Breast epithelium (tissue), 4 donors: ENCODE data around the gene KLHL29. TPM values are rescaled to one million over a fixed set of nuclear protein-coding genes. Genes with fewer than 3 reads are reported as not detected.

ENCODE experiments used
- DNase-seq, 2 donors: peaks; one replicate each; pipeline ENCODE4 v3.0.0-alpha.2; 2019; ENCODE audit warnings: low spot score in 2 of 2
- H3K27ac ChIP-seq, 2 donors: fragments of 200-600 bp; sonication (generic) in 1 of 2; one replicate each; pipeline ENCODE4 v1.5.1; 2016 to 2019; ENCODE audit warnings: mild to moderate bottlenecking in 1 of 2
- H3K27me3 ChIP-seq, 2 donors: fragments of 200-600 bp; sonication (generic) in 1 of 2; one replicate each; pipeline versions ENCODE4 v1.5.1 to v1.6.0; 2017 to 2019; ENCODE audit warnings: control low read depth in 1 of 2, mild to moderate bottlenecking in 1 of 2
- H3K36me3 ChIP-seq: fragments of 200-600 bp; one replicate; pipeline ENCODE4 v1.5.1; 2019
- H3K4me1 ChIP-seq, 2 donors: fragments of 200-600 bp; sonication (generic); one replicate each; pipeline ENCODE4 v1.5.1; 2016 to 2019; ENCODE audit warnings: control low read depth in 1 of 2
- H3K4me3 ChIP-seq, 3 donors: fragments of 200-600 bp; sonication (generic); 1 replicate in 2 of 3; 2 replicates in 1 of 3; pipeline ENCODE4 v1.5.1; 2016 to 2019; ENCODE audit warnings: mild to moderate bottlenecking in 3 of 3, moderate library complexity in 2 of 3
- H3K9me3 ChIP-seq, 2 donors: fragments of 200-600 bp; sonication (generic) in 1 of 2; one replicate each; pipeline ENCODE4 v1.5.1; 2016 to 2019; ENCODE audit warnings: control low read depth in 1 of 2
- POLR2A ChIP-seq: fragments of 450-650 bp; IDR thresholded peaks from one replicate; pipeline ENCODE4 v1.6.1; 2016; ENCODE audit warnings: antibody characterized with exemption, mild to moderate bottlenecking, moderate library complexity
- POLR2AphosphoS5 ChIP-seq, 3 donors: sonication (generic); formaldehyde crosslinking; IDR thresholded peaks; one replicate each; pipeline ENCODE4 v1.6.1; 2017; ENCODE audit warnings: antibody characterized with exemption in 3 of 3
- intact Hi-C: fragments of 100-400 bp; cut with DNase I; formaldehyde crosslinking; loops from one replicate; pipeline ENCODE4 v1.15.1; 2023; ENCODE audit warnings: low total_unique reads
- total RNA-seq, 3 donors: library from RNA; depleted of rRNA; stranded (reverse); fragments of >200 nt; gene quantifications; one replicate each; pipeline ENCODE4 v1.1.0, GENCODE V29; 2016
- TF ChIP-seq, protein P1 (sequence below), 3 donors: fragments of 450-650 bp; IDR thresholded peaks; one replicate each; pipeline ENCODE4 v1.5.1; 2016 to 2017; ENCODE audit warnings: antibody characterized with exemption in 3 of 3, mild to moderate bottlenecking in 3 of 3, moderate library complexity in 3 of 3

Gene KLHL29
- total RNA-seq, 3 donors from 2014 or later, result 4.5 to 20.9 (median 14.7) TPM

- Histone ChIP-seq H3K27me3 (no peaks in the 10 kb centered on the region), H3K36me3 (no peaks in the 10 kb centered on the region), H3K4me3 (no peak overlapping the region), H3K9me3 (no peaks in the 10 kb centered on the region), H3K27ac (no peak overlapping the region), H3K4me1 (no peaks in the 10 kb centered on the region)
- intact Hi-C loops, result no loop called here
- TF ChIP-seq, protein P1, sequence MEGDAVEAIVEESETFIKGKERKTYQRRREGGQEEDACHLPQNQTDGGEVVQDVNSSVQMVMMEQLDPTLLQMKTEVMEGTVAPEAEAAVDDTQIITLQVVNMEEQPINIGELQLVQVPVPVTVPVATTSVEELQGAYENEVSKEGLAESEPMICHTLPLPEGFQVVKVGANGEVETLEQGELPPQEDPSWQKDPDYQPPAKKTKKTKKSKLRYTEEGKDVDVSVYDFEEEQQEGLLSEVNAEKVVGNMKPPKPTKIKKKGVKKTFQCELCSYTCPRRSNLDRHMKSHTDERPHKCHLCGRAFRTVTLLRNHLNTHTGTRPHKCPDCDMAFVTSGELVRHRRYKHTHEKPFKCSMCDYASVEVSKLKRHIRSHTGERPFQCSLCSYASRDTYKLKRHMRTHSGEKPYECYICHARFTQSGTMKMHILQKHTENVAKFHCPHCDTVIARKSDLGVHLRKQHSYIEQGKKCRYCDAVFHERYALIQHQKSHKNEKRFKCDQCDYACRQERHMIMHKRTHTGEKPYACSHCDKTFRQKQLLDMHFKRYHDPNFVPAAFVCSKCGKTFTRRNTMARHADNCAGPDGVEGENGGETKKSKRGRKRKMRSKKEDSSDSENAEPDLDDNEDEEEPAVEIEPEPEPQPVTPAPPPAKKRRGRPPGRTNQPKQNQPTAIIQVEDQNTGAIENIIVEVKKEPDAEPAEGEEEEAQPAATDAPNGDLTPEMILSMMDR (IDR thresholded peaks at IDR 0.05), result no peak
- TF ChIP-seq POLR2AphosphoS5 (IDR thresholded peaks at IDR 0.05), result no peak
- no peak for TF ChIP-seq POLR2A
- no peak for DNase-seq
These were observed 273.5 kb downstream of the KLHL29 start for GRCh38 chr2:23658466-23658942.

DNA sequence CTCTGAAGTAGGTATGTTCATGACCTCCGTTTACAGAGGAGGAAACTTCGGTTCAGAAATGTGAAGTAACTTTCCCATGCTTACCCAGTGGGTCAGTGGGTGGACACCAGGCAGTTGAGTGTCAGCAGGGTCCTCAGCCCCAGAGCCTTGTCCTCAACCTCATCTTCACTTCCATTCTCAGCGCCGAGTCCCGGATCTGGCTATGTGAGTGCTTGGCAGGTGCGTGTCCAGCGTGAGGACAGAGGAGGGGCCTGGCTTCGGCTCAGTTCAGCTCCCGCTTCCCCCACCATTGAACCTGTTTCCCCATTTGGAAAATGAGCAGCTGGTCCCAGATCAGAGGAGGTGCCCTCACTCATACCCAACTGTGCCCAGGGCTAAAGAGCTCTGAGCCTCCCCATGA is 274.3 kb downstream of the KLHL29 start:
- intact Hi-C loops, result no loop called here
- Histone ChIP-seq H3K4me3 (no peak overlapping the region), H3K27me3 (no peaks in the 10 kb centered on the region), H3K9me3 (no peaks in the 10 kb centered on the region), H3K27ac (no peak overlapping the region), H3K36me3 (no peaks in the 10 kb centered on the region), H3K4me1 (no peaks in the 10 kb centered on the region)
- no peak for DNase-seq
- TF ChIP-seq, protein P1 (IDR thresholded peaks at IDR 0.05), result no peak
- TF ChIP-seq POLR2A, result no peak
- TF ChIP-seq POLR2AphosphoS5 (IDR thresholded peaks at IDR 0.05), result no peak

DNA sequence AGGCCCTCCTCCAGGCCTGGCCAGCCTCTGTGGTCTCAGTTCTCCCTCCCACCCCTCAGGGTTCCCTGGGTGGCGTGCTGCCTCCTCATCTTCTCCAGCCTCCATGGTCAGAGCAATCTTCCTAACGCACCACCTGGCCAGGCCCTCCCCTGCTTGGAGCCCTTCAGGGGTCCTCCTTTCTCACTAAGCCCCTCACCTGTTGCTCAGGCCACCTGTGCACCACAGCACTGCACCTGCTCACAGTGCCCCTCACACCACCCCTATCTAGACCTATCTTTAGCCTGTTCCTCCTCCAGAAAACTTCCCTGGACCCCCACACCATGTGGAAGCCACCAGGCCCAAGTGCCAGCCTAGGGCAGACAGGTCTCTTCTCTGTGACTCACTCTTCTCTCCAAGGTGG is 274.8 kb downstream of the KLHL29 start:
- Histone ChIP-seq H3K4me3 (no peak overlapping the region), H3K4me1 (no peaks in the 10 kb centered on the region), H3K9me3 (no peaks in the 10 kb centered on the region), H3K36me3 (no peaks in the 10 kb centered on the region), H3K27ac (no peak overlapping the region), H3K27me3 (no peaks in the 10 kb centered on the region)
- DNase-seq, result no peak
- intact Hi-C loops, result no loop called here
- no peak for TF ChIP-seq POLR2A
- TF ChIP-seq, protein P1 (IDR thresholded peaks at IDR 0.05), result no peak
- TF ChIP-seq POLR2AphosphoS5 (IDR thresholded peaks at IDR 0.05), result no peak

DNA sequence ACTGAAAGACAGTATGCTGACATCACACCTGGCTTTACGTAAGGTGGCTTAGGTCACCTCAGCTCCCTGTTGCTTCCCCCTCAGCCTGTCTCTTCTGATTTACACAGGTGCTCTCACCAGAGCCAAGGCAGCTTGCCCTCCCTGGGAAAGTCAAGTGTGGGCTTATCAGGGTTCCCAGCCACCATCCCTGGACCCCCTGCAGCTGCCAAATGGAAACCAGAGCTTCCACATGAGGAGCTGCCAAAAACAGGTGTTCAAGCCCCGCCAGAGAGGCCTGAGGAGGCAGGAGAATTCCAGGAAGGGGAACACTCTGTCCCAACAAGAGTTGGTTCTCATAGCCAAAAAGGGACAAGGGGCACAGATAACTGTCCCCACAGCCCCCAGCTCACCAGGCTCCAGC is 275.3 kb downstream of the KLHL29 start:
- no peak for DNase-seq
- no peaks in the 10 kb centered on the region for H3K4me1 ChIP-seq
- H3K4me3 ChIP-seq, result no peak overlapping the region
- no peaks in the 10 kb centered on the region for H3K36me3 ChIP-seq
- intact Hi-C loops, result no loop called here
- no peaks in the 10 kb centered on the region for H3K27me3 ChIP-seq
- no peak overlapping the region for H3K27ac ChIP-seq
- no peaks in the 10 kb centered on the region for H3K9me3 ChIP-seq
- TF ChIP-seq POLR2AphosphoS5 (IDR thresholded peaks at IDR 0.05) (no peak), POLR2A (no peak)
- TF ChIP-seq, protein P1 (IDR thresholded peaks at IDR 0.05), result no peak

DNA sequence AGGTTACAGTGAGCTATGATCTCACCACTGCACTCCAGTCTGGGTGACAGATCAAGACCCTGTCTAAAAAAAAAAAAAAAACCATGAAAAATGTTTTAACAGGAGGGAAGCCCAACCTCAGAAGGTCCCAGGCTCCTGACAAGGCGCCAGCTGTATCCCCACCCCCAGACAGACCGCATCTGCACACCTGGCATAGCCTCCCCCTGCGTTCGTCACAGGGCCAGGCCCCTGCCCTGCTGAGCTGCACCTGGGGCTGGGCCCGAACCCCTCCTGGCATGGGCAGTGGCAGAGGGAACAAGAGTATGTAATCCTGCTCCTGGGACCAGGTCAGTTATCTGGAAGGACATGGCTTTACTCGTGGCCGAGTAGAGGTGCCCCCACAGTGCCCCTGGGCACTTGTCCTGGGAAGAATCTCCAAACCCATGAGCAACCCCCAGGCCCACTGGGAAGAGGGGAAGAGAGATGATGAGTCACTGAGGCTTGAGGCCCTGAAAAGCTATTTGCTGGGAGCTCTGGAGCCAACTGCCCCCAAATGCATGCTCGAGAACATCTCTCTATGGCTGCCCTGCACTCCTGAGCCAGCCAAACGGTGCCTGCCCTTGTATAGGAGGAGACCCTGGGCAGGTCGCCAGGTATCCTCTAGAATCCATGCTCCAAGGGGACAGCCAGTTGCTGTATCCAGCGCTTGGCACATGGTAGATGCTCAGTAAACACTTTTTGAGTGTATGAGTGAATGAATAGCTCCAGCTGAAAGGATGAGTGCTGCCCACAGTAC is 276.5 kb downstream of the KLHL29 start:
- TF ChIP-seq POLR2AphosphoS5 (IDR thresholded peaks at IDR 0.05) (no peak), POLR2A (no peak)
- TF ChIP-seq, protein P1 (IDR thresholded peaks at IDR 0.05), result no peak
- no peak for DNase-seq
- no peaks in the 10 kb centered on the region for H3K9me3 ChIP-seq
- no peaks in the 10 kb centered on the region for H3K4me1 ChIP-seq
- H3K4me3 ChIP-seq, result no peak overlapping the region
- intact Hi-C loops, result no loop called here
- no peaks in the 10 kb centered on the region for H3K27me3 ChIP-seq
- no peaks in the 10 kb centered on the region for H3K36me3 ChIP-seq
- H3K27ac ChIP-seq, result no peak overlapping the region
